CD4-positive, alpha-beta T cell (primary cell): ENCODE data around the gene CPED1. TPM values are rescaled to one million over a fixed set of nuclear protein-coding genes. Genes with fewer than 3 reads are reported as not detected.
"Not testable (repeated sequence)": the region's sequence is repeated elsewhere in the genome, so short reads cannot be mapped to it uniquely, and the experiment has no call there.

Experiments used
- ATAC-seq: fragments of 200-7000 bp; cut with Tn5 transposase; one replicate; pipeline ENCODE4 v1.10.0; 2022; ENCODE audit warnings: mild to moderate bottlenecking; ENCODE audit not compliant: poor library complexity
- CTCF ChIA-PET: fragments of 350-600 bp; sonication (Branson Sonifier 250); formaldehyde crosslinking; loops from one replicate; lab custom pipeline; 2021; ENCODE audit warnings: antibody characterized with exemption, inconsistent platforms; lab: Charles Lee
- POLR2A ChIA-PET: fragments of 350-600 bp; sonication (Branson Sonifier 250); formaldehyde crosslinking; loops from one replicate; lab custom pipeline; 2021; ENCODE audit warnings: antibody characterized with exemption, inconsistent platforms; lab: Charles Lee
- DNase-seq, 14 experiments: peaks; one replicate each; pipeline ENCODE4 v3.0.0-alpha.2; 2013 to 2020; ENCODE audit warnings: mixed read lengths in 2 of 14
- H3K27ac ChIP-seq, 2 donors: one replicate each; pipeline versions ENCODE4 v1.5.1 to v1.7.0; 2013; ENCODE audit warnings: low read length in 2 of 2, low read depth in 1 of 2, mild to moderate bottlenecking in 1 of 2
- H3K27me3 ChIP-seq, 2 experiments: 1 replicate in 1 of 2; 2 replicates in 1 of 2; pipeline versions ENCODE4 v1.6.1 to v1.7.0; 2013; ENCODE audit warnings: low read length in 2 of 2, control low read depth in 1 of 2, mild to moderate bottlenecking in 1 of 2, moderate library complexity in 1 of 2; ENCODE audit not compliant: insufficient read depth in 2 of 2, control insufficient read depth in 1 of 2
- H3K36me3 ChIP-seq: one replicate; pipeline ENCODE4 v1.6.1; 2013; ENCODE audit warnings: low read length, control low read depth; ENCODE audit not compliant: insufficient read depth
- H3K4me1 ChIP-seq: one replicate; pipeline ENCODE4 v1.6.1; 2013; ENCODE audit warnings: low read length, control low read depth; ENCODE audit not compliant: insufficient read depth
- H3K4me3 ChIP-seq: one replicate; pipeline ENCODE4 v1.5.1; 2013; ENCODE audit warnings: mild to moderate bottlenecking, low read length, moderate library complexity
- H3K9me3 ChIP-seq, 2 experiments: 1 replicate in 1 of 2; 2 replicates in 1 of 2; pipeline versions ENCODE4 v1.6.1 to v1.7.0; 2013; ENCODE audit warnings: low read length in 2 of 2, mild to moderate bottlenecking in 2 of 2, control low read depth in 1 of 2, moderate library complexity in 1 of 2; ENCODE audit not compliant: control insufficient read depth in 1 of 2, insufficient read depth in 1 of 2
- H3K27ac Mint-ChIP-seq: one replicate; pipeline ENCODE4 v1.8.0; 2020; ENCODE audit warnings: mixed read lengths
- H3K27me3 Mint-ChIP-seq: one replicate; pipeline ENCODE4 v1.8.0; 2021; ENCODE audit warnings: mixed read lengths
- H3K36me3 Mint-ChIP-seq: one replicate; pipeline ENCODE4 v1.8.0; 2021; ENCODE audit warnings: low read depth, mixed read lengths
- H3K4me1 Mint-ChIP-seq: one replicate; pipeline ENCODE4 v1.8.0; 2021; ENCODE audit warnings: low read depth, mixed read lengths
- H3K4me3 Mint-ChIP-seq: one replicate; pipeline ENCODE4 v1.8.0; 2020; ENCODE audit warnings: mild to moderate bottlenecking, mixed read lengths
- H3K9me3 Mint-ChIP-seq: one replicate; pipeline ENCODE4 v1.8.0; 2020; ENCODE audit warnings: mixed read lengths
- intact Hi-C, 2 experiments: fragments of 100-400 bp; cut with DNase I in 1 of 2; cut with micrococcal nuclease in 1 of 2; formaldehyde crosslinking; loops; one replicate each; pipeline versions ENCODE4 v1.15.1 to v1.9.0; 2023 to 2025; cut with DNase I, micrococcal nuclease
- total RNA-seq, 174 experiments: library from RNA in 2 of 174; stranded (reverse) in 2 of 174; gene quantifications; one replicate each; pipeline ENCODE4 v1.2.3 and lab custom pipeline; 2021 to 2026
- TF ChIP-seq, protein P1 (sequence below): fragments of 200-600 bp; IDR thresholded peaks from one replicate; pipeline ENCODE4 v1.8.0; 2022; ENCODE audit warnings: antibody characterized with exemption, mild to moderate bottlenecking

The CPED1 gene
- total RNA-seq, 2 experiments from 2014 or later = 0.08 to 0.19 TPM

DNA sequence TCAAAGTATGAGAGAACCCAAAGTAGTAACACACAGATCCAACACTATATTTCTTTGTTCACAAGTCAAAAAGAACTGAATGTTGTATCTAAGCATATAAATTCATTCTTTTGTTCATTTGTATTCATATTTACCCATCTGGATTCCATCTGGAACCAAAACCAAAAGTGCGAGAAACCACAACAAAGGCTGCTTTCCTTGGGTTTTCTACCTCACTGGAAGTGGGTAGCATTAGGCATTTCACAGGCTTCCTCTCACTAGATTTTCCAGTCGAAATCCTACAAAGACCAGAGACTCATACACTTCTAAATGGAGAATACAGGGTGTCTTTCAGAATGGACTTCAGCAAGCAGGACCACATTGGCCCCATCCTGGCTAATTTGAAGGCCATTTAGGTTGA lies 230.5 kb downstream of the CPED1 start:
- Histone ChIP-seq H3K4me1 (no peaks in the 10 kb centered on the region), H3K27me3 (no peaks in the 10 kb centered on the region), H3K9me3 (no peaks in the 10 kb centered on the region), H3K27ac (no peak overlapping the region), H3K4me3 (no peak overlapping the region), H3K36me3 (no peaks in the 10 kb centered on the region)
- ATAC-seq (no peak), DNase-seq (no peak)
- H3K9me3 Mint-ChIP-seq = peaks cover 3% of the 10 kb centered on the region
- TF ChIP-seq, protein P1, sequence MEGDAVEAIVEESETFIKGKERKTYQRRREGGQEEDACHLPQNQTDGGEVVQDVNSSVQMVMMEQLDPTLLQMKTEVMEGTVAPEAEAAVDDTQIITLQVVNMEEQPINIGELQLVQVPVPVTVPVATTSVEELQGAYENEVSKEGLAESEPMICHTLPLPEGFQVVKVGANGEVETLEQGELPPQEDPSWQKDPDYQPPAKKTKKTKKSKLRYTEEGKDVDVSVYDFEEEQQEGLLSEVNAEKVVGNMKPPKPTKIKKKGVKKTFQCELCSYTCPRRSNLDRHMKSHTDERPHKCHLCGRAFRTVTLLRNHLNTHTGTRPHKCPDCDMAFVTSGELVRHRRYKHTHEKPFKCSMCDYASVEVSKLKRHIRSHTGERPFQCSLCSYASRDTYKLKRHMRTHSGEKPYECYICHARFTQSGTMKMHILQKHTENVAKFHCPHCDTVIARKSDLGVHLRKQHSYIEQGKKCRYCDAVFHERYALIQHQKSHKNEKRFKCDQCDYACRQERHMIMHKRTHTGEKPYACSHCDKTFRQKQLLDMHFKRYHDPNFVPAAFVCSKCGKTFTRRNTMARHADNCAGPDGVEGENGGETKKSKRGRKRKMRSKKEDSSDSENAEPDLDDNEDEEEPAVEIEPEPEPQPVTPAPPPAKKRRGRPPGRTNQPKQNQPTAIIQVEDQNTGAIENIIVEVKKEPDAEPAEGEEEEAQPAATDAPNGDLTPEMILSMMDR = no peak
- H3K4me3 Mint-ChIP-seq = no peak overlapping the region
- no peaks in the 10 kb centered on the region for H3K27me3 Mint-ChIP-seq
- POLR2A ChIA-PET = no interaction called here
- CTCF ChIA-PET = no interaction called here
- H3K36me3 Mint-ChIP-seq = no peaks in the 10 kb centered on the region
- no peaks in the 10 kb centered on the region for H3K4me1 Mint-ChIP-seq
- intact Hi-C loops = no loop called here
- H3K27ac Mint-ChIP-seq = no peak overlapping the region

DNA sequence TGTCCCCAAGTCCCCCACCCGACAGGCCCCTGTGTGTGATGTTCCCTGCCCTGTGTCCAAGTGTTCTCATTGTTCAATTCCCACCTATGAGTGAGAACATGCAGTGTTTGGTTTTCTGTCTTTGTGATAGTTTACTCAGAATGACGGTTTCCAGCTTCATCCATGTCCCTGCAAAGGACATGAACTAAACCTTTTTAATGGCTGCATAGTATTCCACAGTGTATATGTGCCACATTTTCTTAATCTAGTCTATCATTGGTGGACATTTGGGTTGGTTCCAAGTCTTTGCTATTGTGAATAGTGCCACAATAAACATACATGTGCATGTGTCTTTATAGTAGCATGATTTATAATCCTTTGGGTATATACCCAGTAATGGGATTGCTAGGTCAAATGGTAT lies 232.6 kb downstream of the CPED1 start:
- H3K4me3 Mint-ChIP-seq, H3K36me3 ChIP-seq, DNase-seq, H3K4me1 Mint-ChIP-seq, H3K4me3 ChIP-seq, H3K27ac ChIP-seq, H3K9me3 ChIP-seq, ATAC-seq, H3K9me3 Mint-ChIP-seq, intact Hi-C loops, H3K27me3 Mint-ChIP-seq, H3K27ac Mint-ChIP-seq, CTCF ChIA-PET, H3K36me3 Mint-ChIP-seq, H3K27me3 ChIP-seq, H3K4me1 ChIP-seq, POLR2A ChIA-PET: not testable (repeated sequence)

DNA sequence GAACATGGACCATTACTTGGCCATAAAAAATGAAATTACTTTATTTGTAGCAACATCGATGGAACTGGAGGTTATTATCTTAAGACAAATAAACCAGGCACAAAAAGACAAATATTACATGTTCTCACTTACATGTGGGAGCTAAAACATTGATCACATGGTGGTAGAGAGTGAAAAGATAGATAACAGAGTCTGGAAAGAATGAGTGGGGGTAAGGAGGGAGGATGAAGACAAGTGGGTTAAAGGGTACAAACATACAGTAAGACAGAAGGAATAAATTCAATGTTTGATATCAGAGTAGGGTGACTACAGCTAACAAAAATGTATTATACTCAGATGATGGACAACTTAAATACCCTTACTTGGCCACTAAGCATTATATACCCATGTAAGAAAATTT lies 240.3 kb downstream of the CPED1 start:
- Histone ChIP-seq H3K4me3 (no peak overlapping the region), H3K36me3 (no peaks in the 10 kb centered on the region), H3K9me3 (no peaks in the 10 kb centered on the region), H3K27ac (no peak overlapping the region), H3K4me1 (no peaks in the 10 kb centered on the region), H3K27me3 (no peaks in the 10 kb centered on the region)
- no peak overlapping the region for H3K4me3 Mint-ChIP-seq
- peaks cover 10% of the 10 kb centered on the region for H3K27me3 Mint-ChIP-seq
- ATAC-seq = no peak
- ChIA-PET CTCF (no interaction called here), POLR2A (no interaction called here)
- no peaks in the 10 kb centered on the region for H3K9me3 Mint-ChIP-seq
- H3K4me1 Mint-ChIP-seq = no peaks in the 10 kb centered on the region
- no peak for DNase-seq
- intact Hi-C loops = no loop called here
- TF ChIP-seq, protein P1 = no peak
- H3K27ac Mint-ChIP-seq = no peak overlapping the region
- no peaks in the 10 kb centered on the region for H3K36me3 Mint-ChIP-seq

DNA sequence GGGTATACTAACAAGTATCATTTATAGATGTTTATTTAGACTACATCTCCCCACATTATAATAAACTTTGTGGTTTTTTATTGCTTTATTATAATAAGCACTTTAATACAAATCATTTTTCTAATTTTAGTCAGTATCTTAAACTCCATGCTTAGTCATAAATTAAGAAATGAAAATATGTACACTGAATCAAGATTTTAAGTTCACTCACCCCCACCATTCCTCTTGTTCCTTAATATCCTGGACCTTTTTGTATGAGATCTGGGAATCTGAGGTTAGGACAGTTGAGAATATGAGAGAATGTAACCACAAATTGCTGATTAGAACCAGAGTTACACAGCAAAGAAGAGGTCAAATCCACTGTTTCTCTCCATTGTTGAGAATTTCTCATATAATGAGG lies 246.7 kb downstream of the CPED1 start:
- ChIA-PET POLR2A (no interaction called here), CTCF (no interaction called here)
- H3K4me1 ChIP-seq = no peaks in the 10 kb centered on the region
- H3K36me3 ChIP-seq = no peaks in the 10 kb centered on the region
- Mint-ChIP-seq H3K4me3 (no peak overlapping the region), H3K27ac (no peak overlapping the region), H3K27me3 (no peaks in the 10 kb centered on the region), H3K36me3 (no peaks in the 10 kb centered on the region), H3K4me1 (no peaks in the 10 kb centered on the region), H3K9me3 (no peaks in the 10 kb centered on the region)
- TF ChIP-seq, protein P1 = no peak
- H3K4me3 ChIP-seq = no peak overlapping the region
- H3K9me3 ChIP-seq = no peaks in the 10 kb centered on the region
- ATAC-seq (no peak), DNase-seq (no peak)
- no peak overlapping the region for H3K27ac ChIP-seq
- intact Hi-C loops = no loop called here
- no peaks in the 10 kb centered on the region for H3K27me3 ChIP-seq
